ENCODE results near the gene ADGRV1. TPM values are rescaled to one million over a fixed set of nuclear protein-coding genes. Genes with fewer than 3 reads are reported as not detected.
"Not testable (repeated sequence)": the region's sequence is repeated elsewhere in the genome, so short reads cannot be mapped to it uniquely, and the experiment has no call there.

The ADGRV1 gene
- total RNA-seq, 1 experiment from 2014 or later, result not detected

DNA sequence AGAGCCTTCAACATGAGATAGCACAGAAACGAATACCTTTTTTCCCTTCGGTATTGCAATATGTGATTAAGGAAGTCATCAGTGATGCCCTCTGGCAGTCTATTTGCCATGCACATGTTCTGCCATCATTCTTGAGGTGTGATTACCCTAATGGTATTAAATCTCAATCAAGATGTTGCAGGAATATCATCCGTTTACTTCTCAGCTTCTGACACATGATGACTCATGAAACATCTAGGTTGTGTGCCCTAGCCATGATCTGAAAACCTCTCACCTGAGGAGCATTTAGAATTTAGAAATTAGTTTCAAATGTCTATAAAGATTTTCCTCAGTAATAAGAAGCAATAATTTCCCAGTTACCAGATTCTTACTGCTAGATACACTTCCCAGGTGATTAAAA, 209.1 kb downstream of the ADGRV1 start:
- POLR2A ChIA-PET, result no interaction called here
- intact Hi-C loops (cut with micrococcal nuclease), result no loop called here
- DNase-seq (ENCODE audit: unreplicated experiment), result peak; percentile 12
- Mint-ChIP-seq H3K9me3 (ENCODE audit: unreplicated experiment) (peaks cover 7% of the 10 kb centered on the region), H3K4me1 (ENCODE audit: insufficient read depth, unreplicated experiment) (no peaks in the 10 kb centered on the region), H3K4me3 (ENCODE audit: unreplicated experiment) (no peak overlapping the region), H3K36me3 (ENCODE audit: insufficient read depth, unreplicated experiment) (no peaks in the 10 kb centered on the region), H3K27me3 (ENCODE audit: insufficient read depth, unreplicated experiment) (peaks cover 87% of the 10 kb centered on the region), H3K27ac (ENCODE audit: low read depth, unreplicated experiment) (no peak overlapping the region)
- CTCF ChIA-PET, result interaction anchor here (0.6 to 0.8 kb wide), 2 partner anchors 118 to 156 kb away, joined by 3 to 4 read pairs; no protein-coding TSS in a partner anchor
- BruUV-seq (replicated peaks), result no TSS peak
- TF ChIP-seq, protein P1, sequence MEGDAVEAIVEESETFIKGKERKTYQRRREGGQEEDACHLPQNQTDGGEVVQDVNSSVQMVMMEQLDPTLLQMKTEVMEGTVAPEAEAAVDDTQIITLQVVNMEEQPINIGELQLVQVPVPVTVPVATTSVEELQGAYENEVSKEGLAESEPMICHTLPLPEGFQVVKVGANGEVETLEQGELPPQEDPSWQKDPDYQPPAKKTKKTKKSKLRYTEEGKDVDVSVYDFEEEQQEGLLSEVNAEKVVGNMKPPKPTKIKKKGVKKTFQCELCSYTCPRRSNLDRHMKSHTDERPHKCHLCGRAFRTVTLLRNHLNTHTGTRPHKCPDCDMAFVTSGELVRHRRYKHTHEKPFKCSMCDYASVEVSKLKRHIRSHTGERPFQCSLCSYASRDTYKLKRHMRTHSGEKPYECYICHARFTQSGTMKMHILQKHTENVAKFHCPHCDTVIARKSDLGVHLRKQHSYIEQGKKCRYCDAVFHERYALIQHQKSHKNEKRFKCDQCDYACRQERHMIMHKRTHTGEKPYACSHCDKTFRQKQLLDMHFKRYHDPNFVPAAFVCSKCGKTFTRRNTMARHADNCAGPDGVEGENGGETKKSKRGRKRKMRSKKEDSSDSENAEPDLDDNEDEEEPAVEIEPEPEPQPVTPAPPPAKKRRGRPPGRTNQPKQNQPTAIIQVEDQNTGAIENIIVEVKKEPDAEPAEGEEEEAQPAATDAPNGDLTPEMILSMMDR (IDR thresholded peaks at IDR 0.05; ENCODE audit: unreplicated experiment), result no peak

DNA sequence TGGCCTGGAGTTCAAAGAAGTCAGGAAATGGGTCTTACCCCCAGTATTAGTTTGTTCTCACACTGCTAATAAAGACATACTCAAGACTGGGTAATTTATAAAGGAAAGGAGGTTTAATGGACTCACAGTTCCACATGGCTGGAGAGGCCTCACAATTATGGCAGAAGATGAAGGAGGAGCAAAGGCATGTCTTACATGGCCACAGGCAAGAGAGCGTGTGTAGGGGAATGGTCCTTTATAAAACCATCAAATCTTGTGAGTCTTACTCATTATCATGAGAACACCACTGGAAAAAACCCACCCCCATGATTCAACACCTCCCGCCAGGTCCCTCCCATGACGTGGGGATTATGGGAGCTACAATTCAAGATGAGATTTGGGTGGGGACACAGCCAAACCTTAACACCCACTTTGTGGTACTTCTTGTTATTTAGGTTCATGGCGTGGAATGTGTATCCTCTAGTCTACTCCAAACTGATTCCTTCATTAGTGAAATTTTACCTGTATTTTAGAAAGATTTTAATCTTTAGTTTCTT, 211.5 kb downstream of the ADGRV1 start:
- intact Hi-C loops (cut with micrococcal nuclease); H3K4me3 Mint-ChIP-seq (ENCODE audit: unreplicated experiment); H3K36me3 Mint-ChIP-seq (ENCODE audit: insufficient read depth, unreplicated experiment); DNase-seq (ENCODE audit: unreplicated experiment); H3K27ac Mint-ChIP-seq (ENCODE audit: low read depth, unreplicated experiment); H3K4me1 Mint-ChIP-seq (ENCODE audit: insufficient read depth, unreplicated experiment); H3K9me3 Mint-ChIP-seq (ENCODE audit: unreplicated experiment); BruUV-seq (replicated peaks): not testable (repeated sequence)
- H3K27me3 Mint-ChIP-seq (ENCODE audit: insufficient read depth, unreplicated experiment), result peaks cover 87% of the 10 kb centered on the region
- ChIA-PET POLR2A (interaction anchor here (0.7 kb wide), 1 partner anchor 1566 kb away, joined by 3 read pairs; no protein-coding TSS in a partner anchor), CTCF (interaction anchor here (0.6 to 1.1 kb wide), 2 partner anchors 14 to 51 kb away, joined by 3 read pairs; no protein-coding TSS in a partner anchor)

DNA sequence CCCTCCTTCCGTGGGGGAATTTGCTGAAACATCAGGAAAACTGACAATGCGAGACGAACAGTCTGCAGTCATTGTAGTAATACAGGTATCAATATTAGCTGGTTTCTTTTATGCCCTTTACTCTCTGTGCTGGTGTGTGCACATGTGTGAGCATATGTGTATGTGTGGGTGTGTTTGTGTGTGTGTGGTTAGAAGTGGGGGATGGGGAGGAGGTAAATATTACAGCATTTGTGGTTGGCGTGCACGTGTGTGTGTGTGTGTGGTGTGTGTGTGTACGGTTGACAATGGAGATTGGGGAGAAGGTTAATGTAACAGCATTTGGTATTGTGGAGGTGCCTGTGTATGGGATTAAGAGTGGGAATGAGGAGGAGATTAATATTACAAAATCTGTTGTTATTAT, 219.4 kb downstream of the ADGRV1 start:
- no peak overlapping the region for H3K4me3 Mint-ChIP-seq (ENCODE audit: unreplicated experiment)

DNA sequence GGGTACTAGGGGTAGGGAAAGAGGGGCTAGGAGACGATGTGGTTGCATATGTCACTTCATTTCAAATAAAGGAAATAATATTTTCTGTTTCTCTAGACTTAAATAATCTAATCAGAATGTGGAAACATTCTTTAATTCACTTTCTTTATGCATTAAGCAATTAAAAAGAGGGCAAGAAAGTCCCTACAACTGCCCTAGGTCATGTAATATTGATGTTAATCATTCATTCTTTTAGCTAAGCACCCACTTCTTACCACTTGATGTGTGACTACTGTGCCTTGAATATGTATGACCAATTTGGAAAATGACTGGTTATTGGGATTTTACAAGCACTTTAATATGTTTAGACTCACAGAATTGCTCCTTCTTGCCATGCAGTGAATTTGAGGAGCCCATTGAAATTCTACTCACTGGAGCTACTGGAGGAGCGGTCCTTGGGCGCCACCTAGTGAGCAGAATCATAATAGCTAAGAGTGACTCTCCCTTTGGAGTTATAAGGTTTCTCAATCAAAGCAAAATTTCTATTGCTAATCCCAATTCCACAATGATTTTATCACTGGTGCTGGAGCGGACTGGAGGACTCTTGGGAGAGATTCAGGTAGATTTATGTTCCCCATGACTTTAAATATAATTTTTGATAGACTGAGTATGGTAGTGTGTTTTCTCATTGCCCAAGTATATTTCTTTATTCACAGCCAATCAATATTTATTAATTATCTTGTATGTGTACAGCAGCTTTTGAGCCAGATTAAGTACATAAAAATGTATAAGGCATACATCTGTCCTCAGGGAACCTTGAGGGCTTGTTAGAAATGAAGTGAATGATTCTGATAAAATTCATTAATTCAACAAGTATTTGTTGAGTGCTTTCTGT, 225.1 kb downstream of the ADGRV1 start:
- intact Hi-C loops (cut with micrococcal nuclease), result loop anchor here (1.0 to 5.0 kb wide), 4 partner anchors 74 to 345 kb away; no protein-coding TSS in a partner anchor
- H3K9me3 Mint-ChIP-seq (ENCODE audit: unreplicated experiment), result no peaks in the 10 kb centered on the region

More for the DNA sequence above, 219.4 kb downstream of the ADGRV1 start:
- Mint-ChIP-seq H3K4me1 (ENCODE audit: insufficient read depth, unreplicated experiment) (no peaks in the 10 kb centered on the region), H3K27ac (ENCODE audit: low read depth, unreplicated experiment) (no peak overlapping the region), H3K27me3 (ENCODE audit: insufficient read depth, unreplicated experiment) (peaks cover 89% of the 10 kb centered on the region), H3K9me3 (ENCODE audit: unreplicated experiment) (no peaks in the 10 kb centered on the region), H3K36me3 (ENCODE audit: insufficient read depth, unreplicated experiment) (no peaks in the 10 kb centered on the region)
- intact Hi-C loops (cut with micrococcal nuclease), result no loop called here
- no peak for DNase-seq (ENCODE audit: unreplicated experiment)
- TF ChIP-seq, protein P1 (IDR thresholded peaks at IDR 0.05; ENCODE audit: unreplicated experiment), result no peak
- ChIA-PET POLR2A (no interaction called here), CTCF (interaction anchor here (0.6 to 1.0 kb wide), 2 partner anchors 47 to 68 kb away, joined by 3 to 4 read pairs; no protein-coding TSS in a partner anchor)
- BruUV-seq (replicated peaks), result no TSS peak

More for the DNA sequence above, 225.1 kb downstream of the ADGRV1 start:
- TF ChIP-seq, protein P1 (IDR thresholded peaks at IDR 0.05; ENCODE audit: unreplicated experiment), result peak; percentile 85
- Mint-ChIP-seq H3K4me1 (ENCODE audit: insufficient read depth, unreplicated experiment) (no peaks in the 10 kb centered on the region), H3K27me3 (ENCODE audit: insufficient read depth, unreplicated experiment) (peaks cover 88% of the 10 kb centered on the region), H3K4me3 (ENCODE audit: unreplicated experiment) (no peak overlapping the region), H3K36me3 (ENCODE audit: insufficient read depth, unreplicated experiment) (no peaks in the 10 kb centered on the region), H3K27ac (ENCODE audit: low read depth, unreplicated experiment) (no peak overlapping the region)
- peak; percentile 78 for DNase-seq (ENCODE audit: unreplicated experiment)
- no TSS peak for BruUV-seq (replicated peaks)
- POLR2A ChIA-PET, result no interaction called here
- CTCF ChIA-PET, result interaction anchor here (0.5 to 4.6 kb wide), 37 partner anchors 8 to 1666 kb away, joined by 3 to 40 read pairs (median 3); no protein-coding TSS in a partner anchor
